Fibroblast of mammary gland (primary cell): Measurements from ENCODE around the gene C7orf57.

Source experiments
- DNase-seq: peaks from one replicate; pipeline ENCODE4 v3.0.0-alpha.2; 2010; ENCODE audit warnings: low read depth
- H3K4me3 ChIP-seq: 2 replicates; pipeline ENCODE4 v1.5.1; 2011; ENCODE audit warnings: low read depth, mild to moderate bottlenecking, low read length, moderate library complexity; ENCODE audit not compliant: control insufficient read depth
- CTCF ChIP-seq: conservative IDR thresholded peaks from 2 replicates; pipeline ENCODE4 v1.5.1; 2011; ENCODE audit warnings: low read depth, low read length, inconsistent platforms; ENCODE audit not compliant: control insufficient read depth, insufficient read depth

C7orf57 gene

GRCh38 chr7:48089046-48090003, 54.0 kb downstream of the C7orf57 start, which contains the start of gene UPP1:
UPP1 (plus strand) TSS chr7:48089265; CDS start chr7:48094784, 5,519 bp downstream.
- peak within 1 kb of the TSS; percentile 79 for H3K4me3 ChIP-seq
- DNase-seq, result no peak
- no peak for TF ChIP-seq CTCF

GRCh38 chr7:48090095-48090805, 54.9 kb downstream of the C7orf57 start:
- DNase-seq, result peak; percentile 28
- TF ChIP-seq CTCF, result no peak

GRCh38 chr7:48091506-48092433, 56.4 kb downstream of the C7orf57 start:
- peak; percentile 57 for DNase-seq
- no peak overlapping the region for H3K4me3 ChIP-seq
- no peak for TF ChIP-seq CTCF

More at GRCh38 chr7:48090095-48090805, 54.9 kb downstream of the C7orf57 start:
- H3K4me3 ChIP-seq, result peak overlapping the region; percentile 79

- no peak overlapping the region for H3K4me3 ChIP-seq
- no peak for TF ChIP-seq CTCF
- DNase-seq, result peak; percentile 33
These were observed 59.5 kb downstream of the C7orf57 start for GRCh38 chr7:48094861-48095293.

- no peak overlapping the region for H3K4me3 ChIP-seq
- DNase-seq, result no peak
- TF ChIP-seq CTCF, result no peak
These were observed 60.9 kb downstream of the C7orf57 start for GRCh38 chr7:48096273-48096672.
